ENCODE measurements around the gene CYP19A1. TPM values are rescaled to one million over a fixed set of nuclear protein-coding genes. Genes with fewer than 3 reads are reported as not detected.

Gene CYP19A1
- polyA plus RNA-seq, 2 donors: 0.05 TPM; not detected in 1

- Histone ChIP-seq H3K9me3 (ENCODE audit: control insufficient read depth in 2 of 2, insufficient read depth in 1 of 2, low read depth in 1 of 2, low read length in 1 of 2) (peaks cover 0 to 2% of the 10 kb centered on the region in 2 donors), H3K36me3 (ENCODE audit: control insufficient read depth in 2 of 2, insufficient read depth in 2 of 2, low read length in 1 of 2) (no peaks in the 10 kb centered on the region), H3K27ac (ENCODE audit: low read depth in 2 of 2, low read length in 1 of 2) (no peak overlapping the region), H3K4me1 (ENCODE audit: control insufficient read depth in 2 of 2, insufficient read depth in 2 of 2, low read length in 1 of 2) (no peaks in the 10 kb centered on the region), H3K27me3 (ENCODE audit: control insufficient read depth in 1 of 2, insufficient read depth in 2 of 2, low read length in 2 of 2) (no peaks in the 10 kb centered on the region), H3K4me3 (ENCODE audit: low read depth in 1 of 2, low read length in 2 of 2) (no peak overlapping the region)
- 63 to 71% methylated on average over 2 of the region's 2 CpGs for WGBS, 2 donors
Measured at GRCh38 chr15:51319539-51319938, 18.9 kb downstream of the CYP19A1 start.

GRCh38 chr15:51318382-51319150 is 19.8 kb downstream of the CYP19A1 start:
- H3K36me3 ChIP-seq (ENCODE audit: control insufficient read depth in 2 of 2, insufficient read depth in 2 of 2, low read length in 1 of 2): no peaks in the 10 kb centered on the region
- H3K27me3 ChIP-seq (ENCODE audit: control insufficient read depth in 1 of 2, insufficient read depth in 2 of 2, low read length in 2 of 2): no peaks in the 10 kb centered on the region
- no peak overlapping the region for H3K27ac ChIP-seq (ENCODE audit: low read depth in 2 of 2, low read length in 1 of 2)
- H3K4me1 ChIP-seq (ENCODE audit: control insufficient read depth in 2 of 2, insufficient read depth in 2 of 2, low read length in 1 of 2): no peaks in the 10 kb centered on the region
- peaks cover 0 to 2% of the 10 kb centered on the region in 2 donors for H3K9me3 ChIP-seq (ENCODE audit: control insufficient read depth in 2 of 2, insufficient read depth in 1 of 2, low read depth in 1 of 2, low read length in 1 of 2)
- 72 to 73% methylated on average over 7 of the region's 7 CpGs for WGBS, 2 donors
- H3K4me3 ChIP-seq (ENCODE audit: low read depth in 1 of 2, low read length in 2 of 2): no peak overlapping the region

GRCh38 chr15:51316636-51317035 is 21.8 kb downstream of the CYP19A1 start:
- Histone ChIP-seq H3K27ac (ENCODE audit: low read depth in 2 of 2, low read length in 1 of 2) (no peak overlapping the region), H3K27me3 (ENCODE audit: control insufficient read depth in 1 of 2, insufficient read depth in 2 of 2, low read length in 2 of 2) (no peaks in the 10 kb centered on the region), H3K9me3 (ENCODE audit: control insufficient read depth in 2 of 2, insufficient read depth in 1 of 2, low read depth in 1 of 2, low read length in 1 of 2) (peaks cover 0 to 2% of the 10 kb centered on the region in 2 donors), H3K36me3 (ENCODE audit: control insufficient read depth in 2 of 2, insufficient read depth in 2 of 2, low read length in 1 of 2) (no peaks in the 10 kb centered on the region), H3K4me3 (ENCODE audit: low read depth in 1 of 2, low read length in 2 of 2) (no peak overlapping the region), H3K4me1 (ENCODE audit: control insufficient read depth in 2 of 2, insufficient read depth in 2 of 2, low read length in 1 of 2) (no peaks in the 10 kb centered on the region)
- WGBS, 2 donors: 82 to 86% methylated on average over 1 of the region's 1 CpG

- H3K4me1 ChIP-seq (ENCODE audit: control insufficient read depth in 2 of 2, insufficient read depth in 2 of 2, low read length in 1 of 2): no peaks in the 10 kb centered on the region
Measured at GRCh38 chr15:51315726-51316125, 22.7 kb downstream of the CYP19A1 start.

GRCh38 chr15:51314391-51315337 is 23.7 kb downstream of the CYP19A1 start:
- no peak overlapping the region for H3K27ac ChIP-seq (ENCODE audit: low read depth in 2 of 2, low read length in 1 of 2)
- H3K9me3 ChIP-seq (ENCODE audit: control insufficient read depth in 2 of 2, insufficient read depth in 1 of 2, low read depth in 1 of 2, low read length in 1 of 2): peaks cover 0 to 2% of the 10 kb centered on the region in 2 donors
- no peaks in the 10 kb centered on the region for H3K4me1 ChIP-seq (ENCODE audit: control insufficient read depth in 2 of 2, insufficient read depth in 2 of 2, low read length in 1 of 2)
- H3K27me3 ChIP-seq (ENCODE audit: control insufficient read depth in 1 of 2, insufficient read depth in 2 of 2, low read length in 2 of 2): no peaks in the 10 kb centered on the region
- no peaks in the 10 kb centered on the region for H3K36me3 ChIP-seq (ENCODE audit: control insufficient read depth in 2 of 2, insufficient read depth in 2 of 2, low read length in 1 of 2)
- no peak overlapping the region for H3K4me3 ChIP-seq (ENCODE audit: low read depth in 1 of 2, low read length in 2 of 2)
- WGBS, 2 donors: 77 to 91% methylated on average over 10 of the region's 10 CpGs

More at GRCh38 chr15:51315726-51316125, 22.7 kb downstream of the CYP19A1 start:
- WGBS, 2 donors: 73 to 86% methylated on average over 7 of the region's 7 CpGs
- H3K27me3 ChIP-seq (ENCODE audit: control insufficient read depth in 1 of 2, insufficient read depth in 2 of 2, low read length in 2 of 2): no peaks in the 10 kb centered on the region
- no peaks in the 10 kb centered on the region for H3K36me3 ChIP-seq (ENCODE audit: control insufficient read depth in 2 of 2, insufficient read depth in 2 of 2, low read length in 1 of 2)
- H3K4me3 ChIP-seq (ENCODE audit: low read depth in 1 of 2, low read length in 2 of 2): no peak overlapping the region
- peaks cover 0 to 2% of the 10 kb centered on the region in 2 donors for H3K9me3 ChIP-seq (ENCODE audit: control insufficient read depth in 2 of 2, insufficient read depth in 1 of 2, low read depth in 1 of 2, low read length in 1 of 2)
- H3K27ac ChIP-seq (ENCODE audit: low read depth in 2 of 2, low read length in 1 of 2): no peak overlapping the region

GRCh38 chr15:51313644-51314280 is 24.6 kb downstream of the CYP19A1 start:
- Histone ChIP-seq H3K4me1 (ENCODE audit: control insufficient read depth in 2 of 2, insufficient read depth in 2 of 2, low read length in 1 of 2) (no peaks in the 10 kb centered on the region), H3K27ac (ENCODE audit: low read depth in 2 of 2, low read length in 1 of 2) (no peak overlapping the region), H3K27me3 (ENCODE audit: control insufficient read depth in 1 of 2, insufficient read depth in 2 of 2, low read length in 2 of 2) (no peaks in the 10 kb centered on the region), H3K36me3 (ENCODE audit: control insufficient read depth in 2 of 2, insufficient read depth in 2 of 2, low read length in 1 of 2) (no peaks in the 10 kb centered on the region), H3K4me3 (ENCODE audit: low read depth in 1 of 2, low read length in 2 of 2) (no peak overlapping the region), H3K9me3 (ENCODE audit: control insufficient read depth in 2 of 2, insufficient read depth in 1 of 2, low read depth in 1 of 2, low read length in 1 of 2) (peaks cover 0 to 2% of the 10 kb centered on the region in 2 donors)
- 89 to 91% methylated on average over 9 to 10 of the region's 10 CpGs for WGBS, 2 donors

- no peaks in the 10 kb centered on the region for H3K36me3 ChIP-seq (ENCODE audit: control insufficient read depth in 2 of 2, insufficient read depth in 2 of 2, low read length in 1 of 2)
- H3K27me3 ChIP-seq (ENCODE audit: control insufficient read depth in 1 of 2, insufficient read depth in 2 of 2, low read length in 2 of 2): no peaks in the 10 kb centered on the region
- H3K4me1 ChIP-seq (ENCODE audit: control insufficient read depth in 2 of 2, insufficient read depth in 2 of 2, low read length in 1 of 2): no peaks in the 10 kb centered on the region
- H3K27ac ChIP-seq (ENCODE audit: low read depth in 2 of 2, low read length in 1 of 2): no peak overlapping the region
- H3K4me3 ChIP-seq (ENCODE audit: low read depth in 1 of 2, low read length in 2 of 2): no peak overlapping the region
- H3K9me3 ChIP-seq (ENCODE audit: control insufficient read depth in 2 of 2, insufficient read depth in 1 of 2, low read depth in 1 of 2, low read length in 1 of 2): peaks cover 0 to 2% of the 10 kb centered on the region in 2 donors
Measured at GRCh38 chr15:51313074-51313393, 25.4 kb downstream of the CYP19A1 start.

- WGBS, 2 donors: 51 to 64% methylated on average over 8 of the region's 8 CpGs
- no peaks in the 10 kb centered on the region for H3K9me3 ChIP-seq (ENCODE audit: control insufficient read depth in 2 of 2, insufficient read depth in 1 of 2, low read depth in 1 of 2, low read length in 1 of 2)
- H3K27ac ChIP-seq (ENCODE audit: low read depth in 2 of 2, low read length in 1 of 2): no peak overlapping the region
- no peaks in the 10 kb centered on the region for H3K36me3 ChIP-seq (ENCODE audit: control insufficient read depth in 2 of 2, insufficient read depth in 2 of 2, low read length in 1 of 2)
- H3K4me3 ChIP-seq (ENCODE audit: low read depth in 1 of 2, low read length in 2 of 2): no peak overlapping the region
- H3K4me1 ChIP-seq (ENCODE audit: control insufficient read depth in 2 of 2, insufficient read depth in 2 of 2, low read length in 1 of 2): no peaks in the 10 kb centered on the region
- H3K27me3 ChIP-seq (ENCODE audit: control insufficient read depth in 1 of 2, insufficient read depth in 2 of 2, low read length in 2 of 2): no peaks in the 10 kb centered on the region
Measured at GRCh38 chr15:51312166-51313073, 26.0 kb downstream of the CYP19A1 start.

GRCh38 chr15:51311510-51311909 is 26.9 kb downstream of the CYP19A1 start:
- Histone ChIP-seq H3K9me3 (ENCODE audit: control insufficient read depth in 2 of 2, insufficient read depth in 1 of 2, low read depth in 1 of 2, low read length in 1 of 2) (no peaks in the 10 kb centered on the region), H3K27me3 (ENCODE audit: control insufficient read depth in 1 of 2, insufficient read depth in 2 of 2, low read length in 2 of 2) (no peaks in the 10 kb centered on the region), H3K4me3 (ENCODE audit: low read depth in 1 of 2, low read length in 2 of 2) (no peak overlapping the region), H3K36me3 (ENCODE audit: control insufficient read depth in 2 of 2, insufficient read depth in 2 of 2, low read length in 1 of 2) (no peaks in the 10 kb centered on the region), H3K4me1 (ENCODE audit: control insufficient read depth in 2 of 2, insufficient read depth in 2 of 2, low read length in 1 of 2) (no peaks in the 10 kb centered on the region), H3K27ac (ENCODE audit: low read depth in 2 of 2, low read length in 1 of 2) (no peak overlapping the region)
- 74 to 76% methylated on average over 2 of the region's 2 CpGs for WGBS, 2 donors

Data from esophagus (tissue), 2 donors.